Measurements from ENCODE around the gene CARNS1.

The CARNS1 gene

GRCh38 chr11:67429722-67430121 lies 14.2 kb downstream of the CARNS1 start:
- no peak for DNase-seq

GRCh38 chr11:67431346-67432249 lies 16.1 kb downstream of the CARNS1 start:
- DNase-seq, result no peak

- DNase-seq, result no peak
Measured at GRCh38 chr11:67432655-67433349, 17.3 kb downstream of the CARNS1 start.

GRCh38 chr11:67433536-67434394 lies 18.3 kb downstream of the CARNS1 start:
- DNase-seq, result no peak

- no peak for DNase-seq
Measured at GRCh38 chr11:67434395-67434881, 19.0 kb downstream of the CARNS1 start.

GRCh38 chr11:67435031-67435726 lies 19.7 kb downstream of the CARNS1 start:
- no peak for DNase-seq

GRCh38 chr11:67435727-67436458 lies 20.4 kb downstream of the CARNS1 start:
- no peak for DNase-seq

- DNase-seq, result peak; percentile 73
Measured at GRCh38 chr11:67436459-67437081, 21.1 kb downstream of the CARNS1 start.

GRCh38 chr11:67437082-67437808 lies 21.8 kb downstream of the CARNS1 start, which contains the start of gene PTPRCAP:
Gene PTPRCAP (minus strand): TSS chr11:67437682. CDS start chr11:67437619, 63 bp downstream.
- DNase-seq, result peak; percentile 80

GRCh38 chr11:67437809-67438157 lies 22.3 kb downstream of the CARNS1 start:
- DNase-seq, result no peak

GRCh38 chr11:67438158-67438902 lies 22.9 kb downstream of the CARNS1 start:
- no peak for DNase-seq

- DNase-seq, result no peak
Measured at GRCh38 chr11:67439321-67440228, 24.1 kb downstream of the CARNS1 start.

GRCh38 chr11:67440229-67441097 lies 25.0 kb downstream of the CARNS1 start:
- no peak for DNase-seq

GRCh38 chr11:67441098-67441563 lies 25.7 kb downstream of the CARNS1 start:
- DNase-seq, result no peak

GRCh38 chr11:67441731-67442351 lies 26.4 kb downstream of the CARNS1 start:
- DNase-seq, result no peak

GRCh38 chr11:67442504-67443404 lies 27.3 kb downstream of the CARNS1 start:
- no peak for DNase-seq
